Vagina (tissue), 2 donors: ENCODE measurements around the gene MLF2. TPM values are rescaled to one million over a fixed set of nuclear protein-coding genes. Genes with fewer than 3 reads are reported as not detected.

Experiments used
- DNase-seq, 2 donors: peaks; one replicate each; pipeline ENCODE4 v3.0.0-alpha.2; 2017; ENCODE audit errors: extremely low spot score in 2 of 2
- H3K27ac ChIP-seq: fragments of 200-600 bp; sonication (generic); one replicate; pipeline ENCODE4 v1.5.1; 2019
- H3K27me3 ChIP-seq: fragments of 200-600 bp; sonication (generic); one replicate; pipeline ENCODE4 v1.5.1; 2019
- H3K36me3 ChIP-seq, 2 donors: fragments of 200-600 bp; sonication (generic); one replicate each; pipeline ENCODE4 v1.5.1; 2017 to 2019
- H3K4me1 ChIP-seq: fragments of 200-600 bp; sonication (generic); one replicate; pipeline ENCODE4 v1.5.1; 2019
- H3K4me3 ChIP-seq, 2 donors: fragments of 200-600 bp; sonication (generic); 1 replicate in 1 of 2; 2 replicates in 1 of 2; pipeline ENCODE4 v1.5.1; 2016 to 2019
- H3K9me3 ChIP-seq: fragments of 200-600 bp; sonication (generic); one replicate; pipeline ENCODE4 v1.5.1; 2019
- CTCF ChIP-seq, 3 experiments: fragments of 450-650 bp in 2 of 3; fragments of 200-600 bp in 1 of 3; sonication (generic) in 1 of 3; IDR thresholded peaks; one replicate each; pipeline ENCODE4 v1.5.1; 2017 to 2019; ENCODE audit warnings: antibody characterized with exemption in 3 of 3, mild to moderate bottlenecking in 2 of 3, moderate library complexity in 2 of 3
- POLR2A ChIP-seq, 2 donors: fragments of 450-650 bp; IDR thresholded peaks; one replicate each; pipeline ENCODE4 v1.6.1; 2017; ENCODE audit warnings: antibody characterized with exemption in 2 of 2, mild to moderate bottlenecking in 2 of 2, moderate library complexity in 2 of 2
- POLR2AphosphoS5 ChIP-seq, 2 donors: sonication (generic); formaldehyde crosslinking; IDR thresholded peaks; one replicate each; pipeline ENCODE4 v1.9.0; 2017; ENCODE audit warnings: antibody characterized with exemption in 2 of 2, mild to moderate bottlenecking in 2 of 2, low read depth in 1 of 2; ENCODE audit not compliant: insufficient read depth in 1 of 2
- intact Hi-C: fragments of 100-400 bp; cut with DNase I; formaldehyde crosslinking; loops from one replicate; pipeline ENCODE4 v1.15.1; 2023
- total RNA-seq: library from RNA; depleted of rRNA; stranded (reverse); fragments of >200 nt; gene quantifications from one replicate; pipeline ENCODE4 v1.2.3, GENCODE V29; 2016

The MLF2 gene
- total RNA-seq, 1 donor from 2014 or later = 150 TPM

- Histone ChIP-seq H3K27ac (peak overlapping the region; percentile 100), H3K27me3 (no peaks in the 10 kb centered on the region), H3K4me3 (peak overlapping the region; percentile 70 to 91), H3K4me1 (peaks cover 15% of the 10 kb centered on the region), H3K9me3 (no peaks in the 10 kb centered on the region), H3K36me3 (peaks cover 0 to 25% of the 10 kb centered on the region in 2 donors)
- TF ChIP-seq POLR2A (IDR thresholded peaks at IDR 0.05) (no peak), CTCF (IDR thresholded peaks at IDR 0.05) (peak in 2 of 3 experiments; percentile 77 to 97)
- intact Hi-C loops = loop anchor here (5.0 to 10.0 kb wide), 2 partner anchors 73 to 549 kb away; partner anchors contain the start of genes CD9 and P3H3
- DNase-seq = no peak
Observed at GRCh38 chr12:6753772-6754356, 923 bp upstream of the MLF2 start.

- Histone ChIP-seq H3K4me3 (peak overlapping the region; percentile 70 to 91), H3K27me3 (no peaks in the 10 kb centered on the region), H3K4me1 (peaks cover 15% of the 10 kb centered on the region), H3K36me3 (peaks cover 0 to 40% of the 10 kb centered on the region in 2 donors), H3K27ac (peak overlapping the region; percentile 100), H3K9me3 (no peaks in the 10 kb centered on the region)
- DNase-seq = no peak
- intact Hi-C loops = loop anchor here (5.0 to 10.0 kb wide), 2 partner anchors 75 to 548 kb away; partner anchors contain the start of genes CD9 and P3H3
- TF ChIP-seq CTCF (IDR thresholded peaks at IDR 0.05) = no peak
- no peak for TF ChIP-seq POLR2AphosphoS5 (IDR thresholded peaks at IDR 0.05; ENCODE audit: insufficient read depth in 1 of 2, low read depth in 1 of 2)
- TF ChIP-seq POLR2A (IDR thresholded peaks at IDR 0.05) = no peak
Observed at GRCh38 chr12:6752167-6752920, 597 bp downstream of the MLF2 start.

GRCh38 chr12:6751767-6752166, 1.2 kb downstream of the MLF2 start:
- H3K27me3 ChIP-seq = no peaks in the 10 kb centered on the region
- TF ChIP-seq POLR2AphosphoS5 (IDR thresholded peaks at IDR 0.05; ENCODE audit: insufficient read depth in 1 of 2, low read depth in 1 of 2) = no peak
- no peak for TF ChIP-seq POLR2A (IDR thresholded peaks at IDR 0.05)
- no peak for TF ChIP-seq CTCF (IDR thresholded peaks at IDR 0.05)
- DNase-seq = no peak
- H3K9me3 ChIP-seq = no peaks in the 10 kb centered on the region
- peaks cover 15% of the 10 kb centered on the region for H3K4me1 ChIP-seq
- peaks cover 0 to 41% of the 10 kb centered on the region in 2 donors for H3K36me3 ChIP-seq
- peak overlapping the region; percentile 100 for H3K27ac ChIP-seq
- intact Hi-C loops = loop anchor here (5.0 to 10.0 kb wide), 2 partner anchors 76 to 547 kb away; partner anchors contain the start of genes CD9 and P3H3
- peak overlapping the region; percentile 70 to 91 for H3K4me3 ChIP-seq

DNA sequence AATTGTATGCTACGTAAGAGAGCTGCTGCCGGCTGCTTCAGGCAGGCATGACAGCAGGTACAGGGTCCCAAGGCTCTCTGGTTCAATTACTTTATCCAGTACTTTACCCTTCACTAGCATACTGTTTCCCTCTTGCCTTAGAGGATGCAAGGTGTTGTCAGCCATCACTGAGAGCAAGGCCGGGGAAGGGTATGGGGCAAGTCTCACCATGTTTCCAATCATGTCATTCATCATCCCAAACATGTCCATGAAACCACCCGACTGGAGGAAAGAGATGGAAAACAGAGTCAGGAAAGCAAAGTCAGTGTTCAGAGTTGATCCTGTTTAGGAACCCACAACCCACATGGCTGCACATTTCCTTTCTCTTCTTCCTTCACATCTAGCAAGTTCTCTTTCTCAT, 2.4 kb downstream of the MLF2 start:
- H3K4me1 ChIP-seq = peaks cover 15% of the 10 kb centered on the region
- no peaks in the 10 kb centered on the region for H3K9me3 ChIP-seq
- intact Hi-C loops = loop anchor here (5.0 to 10.0 kb wide), 2 partner anchors 77 to 546 kb away; partner anchors contain the start of genes CD9 and P3H3
- DNase-seq = no peak
- H3K4me3 ChIP-seq = no peak overlapping the region
- H3K27ac ChIP-seq = no peak overlapping the region
- peaks cover 0 to 49% of the 10 kb centered on the region in 2 donors for H3K36me3 ChIP-seq
- H3K27me3 ChIP-seq = no peaks in the 10 kb centered on the region
- TF ChIP-seq POLR2AphosphoS5 (IDR thresholded peaks at IDR 0.05; ENCODE audit: insufficient read depth in 1 of 2, low read depth in 1 of 2) (no peak), CTCF (IDR thresholded peaks at IDR 0.05) (no peak), POLR2A (IDR thresholded peaks at IDR 0.05) (no peak)
